Left colon (tissue), 2 donors: ENCODE data around the gene TMEM190. TPM values are rescaled to one million over a fixed set of nuclear protein-coding genes. Genes with fewer than 3 reads are reported as not detected.
A peak's percentile ranks its signal among the peaks of the same experiment; 100 is the strongest.

Experiments
- ATAC-seq: fragments of 200-7000 bp; cut with Tn5 transposase; one replicate; pipeline ENCODE4 v1.9.1; 2020; ENCODE audit warnings: mild to moderate bottlenecking, moderate library complexity
- DNase-seq, 2 donors: peaks; one replicate each; pipeline ENCODE4 v3.0.0-alpha.2; 2020
- intact Hi-C, 2 donors: fragments of 100-400 bp; cut with DNase I in 1 of 2; cut with micrococcal nuclease in 1 of 2; formaldehyde crosslinking; loops; one replicate each; pipeline versions ENCODE4 v1.11.2 to v1.14.0; 2022; cut with DNase I, micrococcal nuclease
- total RNA-seq, 2 donors: library from RNA; stranded (reverse); fragmentation: NEBNext Ultra II Directional; extraction: Animal tissue kit (Norgen Biotek cat#: 25700); gene quantifications; one replicate each; pipeline ENCODE4 v1.2.1, GENCODE V29; 2021
- donor health status: DM: no; HTN: no; CAD: no.
- donor health status: DM: yes; HTN: yes; CAD: no.

The TMEM190 gene
- total RNA-seq, 2 donors from 2014 or later: not detected

DNA sequence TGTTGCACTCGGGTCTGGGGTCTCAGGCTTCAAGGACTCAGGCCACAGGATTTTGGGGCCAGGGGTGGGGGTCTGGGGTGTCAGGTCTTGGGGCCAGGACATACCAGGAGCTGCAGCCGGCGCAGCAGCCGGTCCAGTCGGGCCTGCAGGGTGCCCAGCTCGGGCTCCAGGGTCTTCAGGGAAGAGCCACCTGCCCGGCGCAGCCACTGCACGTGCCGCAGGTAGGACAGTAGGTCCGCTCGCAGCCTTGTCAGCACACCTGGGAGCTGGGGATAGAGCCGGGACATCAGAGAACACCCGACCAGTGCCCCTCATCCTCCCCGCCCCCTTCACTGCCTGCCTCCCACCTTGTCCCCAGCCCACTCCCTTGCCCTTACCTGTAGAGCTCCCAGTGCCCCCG, 8.5 kb upstream of the TMEM190 start:
- DNase-seq (no peak), ATAC-seq (no peak)
- intact Hi-C loops: no loop called here

DNA sequence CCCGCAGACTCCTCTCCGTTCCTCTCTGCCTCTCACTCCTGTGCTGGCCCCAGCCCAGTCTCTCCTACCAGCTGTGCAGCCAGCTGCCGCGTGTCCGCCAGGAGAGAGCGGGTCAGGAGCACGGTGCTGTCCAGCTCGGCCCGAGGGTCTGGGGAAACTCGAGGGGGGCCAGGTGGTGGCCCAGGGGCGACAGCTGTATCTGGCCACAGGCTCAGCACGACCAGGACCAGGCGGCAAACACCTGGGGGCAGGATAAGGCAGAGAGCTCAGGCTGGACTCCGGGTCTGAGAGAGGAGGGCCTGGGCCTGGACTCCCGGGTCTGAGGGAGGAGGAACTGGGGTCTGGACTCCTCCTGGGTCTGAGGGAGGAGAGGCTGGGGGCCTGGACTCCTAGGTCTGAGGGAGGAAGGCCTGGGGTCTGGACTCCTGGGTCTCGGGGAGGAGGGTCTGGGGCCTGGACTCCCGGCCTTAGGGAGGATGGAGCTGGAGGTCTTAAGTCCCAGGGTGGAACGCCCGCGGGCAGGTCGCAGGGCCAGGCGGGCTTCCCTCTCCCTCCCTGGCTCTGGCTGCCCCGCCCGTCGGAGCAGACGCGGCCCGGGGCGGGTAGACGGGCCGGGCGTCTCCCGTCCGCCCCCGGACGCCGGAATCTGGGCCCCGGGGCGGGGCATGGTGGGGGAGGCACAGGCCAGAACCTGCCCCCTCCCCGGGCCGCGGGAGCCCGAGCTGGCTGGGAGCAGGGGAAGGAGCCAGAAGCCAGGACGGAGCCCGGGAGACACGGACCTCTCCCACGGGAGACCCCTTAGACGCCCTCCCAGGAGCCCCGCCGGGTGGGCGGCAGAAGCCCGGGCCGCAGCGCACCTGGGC, 7.7 kb upstream of the TMEM190 start:
- ATAC-seq (peak; percentile 59), DNase-seq (no peak)
- intact Hi-C loops: no loop called here

DNA sequence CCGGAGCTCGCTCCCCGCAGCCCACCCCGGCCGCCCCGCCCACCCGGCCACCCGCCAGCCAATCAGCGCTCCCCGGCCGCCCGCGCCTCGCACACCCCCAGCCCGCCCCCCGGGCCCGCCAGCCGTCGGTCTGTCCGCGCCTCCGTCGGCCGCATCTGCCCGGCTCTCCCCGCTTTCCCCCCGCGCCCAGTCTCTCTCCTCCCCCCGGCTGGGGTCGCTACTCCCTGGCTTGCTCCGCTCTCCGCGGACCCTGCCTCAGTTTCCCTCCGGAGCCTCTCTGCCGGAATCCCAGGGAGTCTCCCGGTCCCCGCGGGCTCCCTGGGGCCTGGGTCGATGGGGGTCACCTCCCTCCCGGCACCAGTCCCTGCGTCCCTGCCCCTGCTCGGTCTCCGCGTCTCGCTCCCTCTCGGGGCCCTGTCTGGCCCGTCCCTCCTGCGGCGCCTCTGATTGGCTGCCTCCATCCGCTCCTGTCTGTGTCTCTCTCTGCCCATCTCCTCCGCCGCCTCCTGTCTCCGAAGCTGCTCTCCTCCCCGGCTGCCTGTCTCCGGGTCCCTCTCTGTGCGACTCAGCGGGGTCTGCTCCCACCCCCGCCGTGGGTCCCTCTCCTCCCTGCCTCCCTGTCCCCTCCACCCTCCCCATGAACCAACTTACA, 6.8 kb upstream of the TMEM190 start:
- intact Hi-C loops: loop anchor here in 1 of 2 donors (10.0 kb wide), 1 partner anchor 65 kb away; no protein-coding TSS in a partner anchor
- DNase-seq (no peak), ATAC-seq (no peak)

DNA sequence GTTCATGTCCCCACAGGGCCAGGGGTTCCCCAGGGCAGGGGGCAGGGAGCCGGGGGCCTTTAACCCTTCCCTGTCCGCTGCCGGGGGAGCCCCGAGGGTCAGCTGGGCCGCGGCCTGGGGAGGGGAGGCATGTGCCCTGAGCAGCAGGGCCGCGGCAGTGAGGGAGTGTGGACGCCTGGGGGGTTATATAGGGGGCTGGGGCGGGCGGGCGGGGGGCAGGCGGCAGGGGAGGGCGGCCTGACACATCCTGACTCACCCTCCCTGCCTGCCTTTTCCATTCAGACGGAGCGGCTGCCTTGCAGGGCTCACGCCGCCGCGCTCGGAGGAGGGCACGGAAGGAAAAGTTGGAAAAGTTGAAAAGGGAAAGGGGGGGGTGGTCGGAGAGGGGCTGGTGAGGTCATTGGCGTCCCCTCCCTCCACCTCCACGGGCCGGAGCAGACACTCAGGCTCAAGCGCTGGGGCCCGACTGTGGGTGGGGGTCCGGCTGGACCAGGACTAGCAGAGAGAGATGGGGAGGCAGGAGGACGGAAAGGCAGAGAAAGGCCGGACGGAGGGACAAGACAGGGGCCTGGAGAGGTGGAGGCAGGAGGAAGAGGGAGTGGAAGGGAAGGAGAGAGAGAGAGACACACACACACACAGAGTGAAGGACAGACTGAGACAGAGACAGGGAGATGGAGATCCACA, 6.2 kb upstream of the TMEM190 start, which contains the start of gene IL11:
IL11 (minus strand) TSS at position 159 of the 684 bp plus-strand sequence; CDS start at position 6, 153 bp downstream.
- no peak for DNase-seq
- intact Hi-C loops: loop anchor here in 1 of 2 donors (10.0 kb wide), 1 partner anchor 66 kb away; no protein-coding TSS in a partner anchor

DNA sequence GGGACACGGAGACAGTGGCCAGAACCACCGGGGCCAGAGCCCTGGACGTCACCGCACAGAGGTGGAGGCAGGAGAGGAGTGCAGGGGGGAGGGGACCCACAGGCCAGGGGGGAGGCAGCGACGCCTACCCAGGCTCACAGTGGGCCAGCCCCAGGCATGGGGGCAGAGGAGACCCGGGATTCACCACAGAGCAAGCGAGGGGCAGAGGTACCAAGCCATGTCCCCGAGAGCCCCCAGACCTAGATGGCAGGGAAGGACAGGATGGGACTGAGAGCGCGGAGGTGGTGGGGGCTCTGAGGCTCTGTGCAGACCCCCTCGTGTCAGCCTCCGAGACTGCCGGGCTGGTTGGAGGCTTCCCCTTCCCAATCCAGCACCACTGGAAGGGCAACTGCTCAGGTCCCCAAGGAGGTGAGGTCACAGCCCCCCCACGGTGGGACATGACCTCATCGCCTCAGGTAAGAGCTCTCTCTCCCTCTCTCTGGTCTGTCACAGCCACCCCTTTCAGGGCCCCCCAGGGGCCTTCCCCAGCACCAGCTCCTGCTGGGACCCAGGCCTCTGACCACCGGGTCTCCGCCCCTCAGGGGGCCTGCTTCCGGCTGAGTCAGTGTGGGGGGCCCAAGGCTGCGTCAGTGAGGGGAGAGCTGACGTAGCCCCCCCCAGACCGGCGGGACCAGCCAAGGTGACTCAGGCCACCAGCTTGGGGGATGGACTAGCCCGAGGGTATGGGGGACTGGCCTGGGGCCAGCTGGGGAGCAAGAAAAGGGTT, 4.1 kb upstream of the TMEM190 start:
- ATAC-seq: no peak
- intact Hi-C loops: loop anchor here in 1 of 2 donors (10.0 kb wide), 1 partner anchor 68 kb away; no protein-coding TSS in a partner anchor
- no peak for DNase-seq

More for the DNA sequence above, 6.2 kb upstream of the TMEM190 start, which contains the start of gene IL11:
- no peak for ATAC-seq

DNA sequence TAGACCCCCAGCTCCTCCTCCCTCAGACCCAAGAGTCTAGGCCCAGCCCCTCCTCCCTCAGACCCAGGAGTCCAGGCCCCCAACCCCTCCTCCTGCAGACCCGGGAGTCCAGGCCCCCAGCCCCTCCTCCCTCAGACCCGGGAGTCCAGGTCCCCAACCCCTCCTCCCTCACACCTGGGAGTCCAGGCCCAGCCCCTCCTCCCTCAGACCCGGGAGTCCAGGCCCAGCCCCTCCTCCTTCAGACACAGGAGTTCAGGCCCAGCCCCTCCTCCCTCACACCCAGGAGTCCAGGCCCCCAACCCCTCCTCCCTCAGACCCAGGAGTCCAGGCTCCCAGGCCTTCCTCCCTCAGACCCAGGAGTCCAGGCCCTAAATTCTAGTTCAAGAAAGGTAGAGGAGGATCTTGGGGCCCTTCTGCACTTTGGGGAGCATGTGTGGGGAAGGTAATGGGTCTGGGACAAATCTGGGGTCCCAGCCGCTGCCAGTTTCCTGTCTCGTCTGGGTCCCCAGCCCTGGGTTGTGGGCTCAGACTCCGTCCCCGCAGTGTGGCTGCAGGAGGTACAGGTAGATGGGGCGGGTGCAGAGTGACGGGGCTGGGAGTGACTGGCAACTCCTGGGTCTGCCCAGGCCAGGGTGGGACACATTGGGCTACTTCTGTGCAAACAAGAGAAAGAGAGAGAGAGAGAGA, 3.2 kb upstream of the TMEM190 start:
- DNase-seq: no peak
- intact Hi-C loops: loop anchor here in 1 of 2 donors (10.0 kb wide), 1 partner anchor 69 kb away; no protein-coding TSS in a partner anchor
- ATAC-seq: no peak

DNA sequence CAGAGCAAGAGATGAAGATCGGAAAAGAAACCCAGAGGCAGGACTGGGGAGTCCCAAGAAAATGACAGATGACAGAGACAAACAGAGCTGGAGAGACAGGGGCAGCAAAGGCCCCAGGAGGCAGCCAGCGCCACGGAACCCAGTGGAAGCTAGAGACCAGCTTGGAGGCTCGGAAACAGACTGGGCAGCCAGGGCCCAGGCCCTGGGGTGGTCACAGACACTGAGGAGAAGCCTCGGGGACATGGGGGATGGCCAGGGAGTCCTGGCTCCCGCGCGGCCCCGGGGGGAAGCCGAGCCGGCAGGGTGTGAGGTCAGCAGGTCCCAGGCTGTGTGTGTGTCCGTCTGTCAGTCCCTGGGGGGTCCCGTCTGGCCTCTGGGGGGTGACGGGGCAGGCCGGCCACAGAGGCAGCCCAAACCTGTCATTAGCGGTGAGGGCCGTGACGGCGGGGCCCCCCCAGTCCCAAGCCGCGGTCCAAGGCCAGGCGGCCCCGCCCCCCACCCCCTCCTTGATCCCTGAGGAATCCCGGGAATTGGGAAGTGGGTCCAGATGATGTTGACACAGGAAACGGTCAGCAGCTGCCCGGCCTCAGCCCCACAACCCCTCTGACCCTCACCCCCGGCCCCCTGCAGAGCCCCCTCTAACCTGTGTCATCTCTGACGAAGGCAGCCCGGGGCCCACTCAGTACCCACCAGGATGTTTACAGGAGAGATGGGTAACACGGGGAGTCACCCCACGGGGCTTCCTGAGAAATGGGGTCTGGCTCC, 2.5 kb upstream of the TMEM190 start:
- DNase-seq (no peak), ATAC-seq (peak; percentile 2)
- intact Hi-C loops: loop anchor here in 1 of 2 donors (10.0 kb wide), 1 partner anchor 69 kb away; no protein-coding TSS in a partner anchor

DNA sequence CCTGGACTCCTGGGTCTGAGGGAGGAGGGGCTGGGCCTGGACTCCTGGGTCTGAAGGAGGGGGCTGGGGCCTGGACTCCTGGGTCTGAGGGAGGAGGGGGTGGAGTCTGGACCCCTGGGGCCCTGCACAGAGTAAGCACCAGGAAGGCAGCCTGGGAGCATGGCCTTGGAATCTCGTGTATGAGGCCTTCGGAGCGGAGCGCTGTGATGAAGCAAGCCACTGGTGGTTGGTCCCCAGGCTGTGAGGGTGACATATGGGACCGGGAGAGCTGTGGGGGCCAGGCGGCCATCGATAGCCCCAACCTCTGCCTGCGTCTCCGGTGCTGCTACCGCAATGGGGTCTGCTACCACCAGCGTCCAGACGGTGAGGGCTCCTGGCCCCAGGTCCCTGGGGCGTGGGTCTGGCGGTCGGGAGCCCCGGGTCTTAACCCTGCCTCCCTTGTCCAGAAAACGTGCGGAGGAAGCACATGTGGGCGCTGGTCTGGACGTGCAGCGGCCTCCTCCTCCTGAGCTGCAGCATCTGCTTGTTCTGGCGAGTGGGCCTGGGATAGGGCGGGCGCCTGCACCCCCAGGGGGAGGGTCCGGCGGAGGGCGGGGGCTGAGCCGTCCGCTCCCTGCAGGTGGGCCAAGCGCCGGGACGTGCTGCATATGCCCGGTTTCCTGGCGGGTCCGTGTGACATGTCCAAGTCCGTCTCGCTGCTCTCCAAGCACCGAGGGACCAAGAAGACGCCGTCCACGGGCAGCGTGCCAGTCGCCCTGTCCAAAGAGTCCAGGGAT, 918 bp downstream of the TMEM190 start:
- DNase-seq: no peak
- intact Hi-C loops: loop anchor here in 1 of 2 donors (10.0 kb wide), 1 partner anchor 73 kb away; no protein-coding TSS in a partner anchor
- ATAC-seq: no peak

DNA sequence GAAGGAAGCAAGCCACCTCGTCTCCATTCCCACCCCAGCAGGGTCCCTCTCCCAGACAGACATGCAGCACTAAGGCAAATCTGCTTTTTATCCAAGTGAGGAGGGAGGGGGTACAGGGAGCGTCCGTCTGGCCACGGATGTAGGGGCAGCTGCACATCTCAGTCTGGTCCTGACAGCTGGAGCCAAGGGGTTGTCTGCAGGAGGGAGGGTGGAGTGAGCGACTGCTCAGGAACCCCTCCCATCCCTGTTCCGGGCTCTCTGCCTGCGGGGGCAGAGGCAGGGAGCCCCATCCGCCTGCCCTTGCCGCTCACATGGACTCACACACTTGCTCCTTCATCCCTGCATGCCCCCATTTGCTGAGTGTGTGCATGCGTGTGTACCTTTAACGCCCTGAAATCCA, 2.5 kb downstream of the TMEM190 start:
- intact Hi-C loops: loop anchor here in 1 of 2 donors (10.0 kb wide), 1 partner anchor 74 kb away; no protein-coding TSS in a partner anchor
- DNase-seq: no peak
- ATAC-seq: no peak

DNA sequence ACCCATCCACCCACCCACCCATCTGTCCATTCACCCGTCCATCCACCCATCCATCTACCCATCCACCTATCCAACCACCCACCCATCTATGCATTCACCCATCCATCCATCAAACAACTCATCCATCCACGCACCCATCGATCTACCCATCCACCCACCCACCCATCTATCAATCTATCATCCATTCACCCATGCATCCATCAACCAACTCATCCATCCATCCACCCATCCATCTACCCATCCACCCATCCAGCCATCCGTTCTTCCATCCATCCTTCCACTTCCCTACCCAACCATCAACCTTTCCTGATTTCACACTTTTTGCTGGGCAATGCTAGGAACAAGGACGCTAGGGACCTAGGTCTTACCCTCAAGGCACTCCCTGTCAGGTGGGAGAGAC, 5.4 kb downstream of the TMEM190 start:
- ATAC-seq: no peak
- intact Hi-C loops: no loop called here

DNA sequence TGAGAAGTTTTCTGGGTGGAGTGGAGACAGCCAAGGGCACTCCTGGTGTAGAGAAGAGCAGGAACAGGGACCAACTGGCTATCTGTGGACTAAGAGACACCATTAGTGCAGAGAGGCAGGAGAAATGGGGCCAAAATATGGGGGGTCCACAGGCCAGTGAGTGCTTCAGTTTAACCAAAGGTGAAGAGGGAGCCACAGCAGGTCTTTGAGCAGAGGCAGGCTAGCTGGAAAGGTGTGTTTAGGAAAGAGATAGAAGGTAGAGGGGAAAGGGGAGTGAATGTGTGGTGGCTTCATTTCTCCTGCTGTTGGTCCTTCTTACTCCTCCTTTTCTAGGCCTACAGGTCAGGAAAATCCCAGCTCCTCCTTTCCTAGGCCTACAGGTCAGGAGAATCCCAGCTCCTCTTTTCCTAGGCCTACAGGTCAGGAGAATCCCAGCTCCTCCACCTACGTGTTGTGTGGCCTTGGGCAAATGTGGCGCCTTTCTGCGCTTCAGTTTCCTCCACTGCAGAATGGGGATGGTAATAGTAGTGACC, 6.0 kb downstream of the TMEM190 start:
- no peak for DNase-seq
- intact Hi-C loops: no loop called here
- no peak for ATAC-seq

More for the DNA sequence above, 5.4 kb downstream of the TMEM190 start:
- no peak for DNase-seq

DNA sequence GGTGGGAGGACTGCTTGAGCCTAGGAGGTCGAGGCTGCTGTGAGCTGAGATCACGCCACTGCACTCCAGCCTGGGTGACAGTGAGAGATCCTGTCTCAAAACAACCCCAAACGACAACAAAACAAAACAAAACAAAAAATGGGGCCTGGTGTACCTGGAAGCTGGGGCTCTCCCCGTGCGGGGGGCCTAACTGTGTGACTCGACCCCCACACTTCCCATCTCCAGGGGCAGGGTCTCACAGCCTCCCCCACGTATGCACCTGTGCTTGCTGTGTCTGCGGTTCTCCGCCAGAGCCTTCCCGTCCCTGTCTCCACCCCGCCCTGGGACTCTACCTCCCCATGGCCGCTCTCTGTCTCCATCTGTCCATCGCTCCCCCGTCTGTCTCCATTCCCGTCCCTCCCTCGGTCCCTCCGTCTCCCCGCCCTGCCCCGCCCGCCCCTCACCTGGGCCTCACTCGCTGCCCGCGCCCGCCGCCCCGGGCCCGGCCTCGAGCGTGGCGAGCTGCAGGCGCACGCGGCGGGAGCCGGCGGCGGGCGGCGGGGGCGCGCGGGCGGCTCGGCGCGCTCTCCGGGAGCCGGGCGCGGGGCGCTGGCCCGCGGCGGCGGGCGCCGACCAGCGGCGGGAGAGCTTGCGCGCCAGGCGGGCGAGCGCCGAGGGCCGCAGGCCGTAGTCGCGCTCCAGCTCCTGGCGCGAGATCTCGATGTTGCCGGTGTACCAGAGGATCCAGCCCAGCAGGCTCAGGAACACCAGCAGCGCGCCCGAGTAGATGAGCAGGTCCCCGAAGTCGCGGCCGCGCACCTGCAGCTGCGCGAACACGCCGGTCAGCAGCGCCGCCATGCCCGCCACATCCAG, 6.9 kb downstream of the TMEM190 start:
- ATAC-seq: peak; percentile 9
- intact Hi-C loops: no loop called here
- DNase-seq: peak; percentile 59 to 67

DNA sequence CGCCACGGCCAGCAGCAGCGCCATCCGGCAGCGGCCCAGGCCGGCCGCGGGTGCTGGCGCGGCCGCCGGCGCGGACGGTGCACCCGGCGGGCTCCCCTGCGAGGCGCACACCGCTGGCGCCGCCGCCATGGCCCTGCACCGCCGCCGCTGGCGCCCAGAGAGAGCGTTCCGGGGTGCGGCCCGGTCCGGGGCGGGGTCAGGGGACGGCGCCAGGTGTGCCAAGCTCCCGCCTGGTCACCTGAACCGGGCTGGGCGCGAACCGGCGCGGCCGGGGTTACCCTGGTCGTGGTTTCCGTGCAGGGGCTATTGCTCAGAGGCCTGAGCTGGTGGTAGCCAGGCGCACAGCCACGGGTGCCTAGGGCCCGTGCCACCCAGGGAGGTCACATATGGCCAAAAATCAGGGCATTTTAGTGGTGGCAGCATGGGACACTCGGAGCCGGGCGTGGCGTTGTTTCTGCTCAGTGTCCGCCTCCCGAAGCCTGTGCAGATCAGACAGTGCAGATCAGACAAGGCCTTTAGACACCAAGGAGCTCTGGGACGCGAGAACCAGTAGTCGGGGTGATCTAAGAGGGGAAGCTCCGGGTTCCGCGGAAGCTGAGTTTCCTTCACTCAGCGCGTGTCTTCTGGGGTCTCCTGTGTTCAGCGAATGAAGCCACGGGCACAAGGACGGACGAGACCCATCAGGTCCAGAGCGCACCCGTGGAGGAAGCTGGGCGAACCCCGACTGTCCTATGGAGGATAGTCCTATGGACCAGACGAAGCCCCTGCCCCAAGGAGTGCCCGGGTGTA, 7.7 kb downstream of the TMEM190 start, which contains the start of gene TMEM238:
TMEM238 (minus strand) TSS at position 162 of the 789 bp plus-strand sequence; CDS start at position 129, 33 bp downstream.
- DNase-seq: peak; percentile 78 to 83
- ATAC-seq: peak; percentile 63

More for the DNA sequence above, 7.7 kb downstream of the TMEM190 start, which contains the start of gene TMEM238:
- intact Hi-C loops: no loop called here
